Measurements from ENCODE around the gene OR52B6.
"Not testable (repeated sequence)": the region's sequence is repeated elsewhere in the genome, so short reads cannot be mapped to it uniquely, and the experiment has no call there.

Gene OR52B6

DNA sequence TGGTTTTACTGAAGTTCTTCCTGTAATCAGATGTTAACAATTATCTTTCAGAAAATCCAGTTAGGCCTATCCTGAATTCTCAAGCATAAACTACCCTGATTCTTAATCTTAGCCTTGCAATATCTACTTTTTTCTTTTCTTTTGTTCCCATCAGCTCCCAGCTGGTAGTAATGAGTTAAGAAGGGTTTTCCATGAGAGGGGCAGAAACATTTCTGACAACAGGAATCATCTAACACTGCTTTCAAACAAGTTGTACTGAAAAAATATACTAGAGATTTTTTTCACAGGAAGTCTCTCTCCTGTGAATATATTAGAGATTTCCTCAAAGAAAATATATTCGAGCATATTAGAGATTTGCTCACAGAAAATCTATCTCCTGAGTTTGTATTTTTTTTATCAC is 12.5 kb downstream of the OR52B6 start:
- H3K36me3 ChIP-seq (ENCODE audit: insufficient read depth, low read length), result no peaks in the 10 kb centered on the region
- H3K4me3 ChIP-seq (ENCODE audit: low read depth, low read length), result no peak overlapping the region
- H3K79me2 ChIP-seq (ENCODE audit: control insufficient read depth, insufficient read depth, low read length, unreplicated experiment), result peaks cover 6% of the 10 kb centered on the region
- no peaks in the 10 kb centered on the region for H3K27me3 ChIP-seq (ENCODE audit: insufficient read depth, low read length)
- H3K4me1 ChIP-seq (ENCODE audit: control insufficient read depth, insufficient read depth, low read length, unreplicated experiment), result peaks cover 8% of the 10 kb centered on the region
- no peak overlapping the region for H2AFZ ChIP-seq (ENCODE audit: low read length, unreplicated experiment)
- no peak overlapping the region for H3K27ac ChIP-seq (ENCODE audit: low read depth, low read length)

DNA sequence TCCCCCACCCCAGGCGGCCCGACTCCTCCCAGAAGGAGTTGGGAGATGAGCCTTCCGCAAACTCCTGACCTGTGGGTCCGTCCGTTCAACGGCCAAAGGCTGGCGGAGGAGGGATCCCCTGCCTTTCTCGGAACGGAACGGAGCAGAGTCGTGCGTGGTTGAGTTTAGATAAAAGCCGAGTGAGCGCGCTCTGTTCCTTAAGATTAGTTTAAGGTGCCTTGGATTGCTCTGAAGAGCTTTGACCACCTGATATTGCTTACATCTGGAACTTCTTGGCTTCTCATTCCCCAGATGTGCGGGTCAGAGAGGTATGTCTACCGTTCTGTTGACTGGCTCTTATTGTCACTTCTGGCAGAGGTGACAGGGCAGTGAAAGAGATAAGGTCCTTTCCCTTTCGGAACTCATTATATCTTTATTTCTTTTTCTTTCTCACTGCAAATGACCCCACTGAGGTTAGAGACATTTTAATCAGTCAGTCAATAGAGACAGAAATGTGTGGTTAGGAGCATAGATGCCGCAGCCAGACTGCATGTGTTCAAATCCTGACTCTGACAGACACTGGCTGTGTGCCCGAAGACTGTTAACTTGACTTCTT is 16.0 kb downstream of the OR52B6 start, which contains the start of gene TRIM6:
TRIM6 (plus strand) TSS at position 31 of the 595 bp plus-strand sequence; CDS start at position 292, 261 bp downstream.
- Histone ChIP-seq H3K36me3 (ENCODE audit: insufficient read depth, low read length) (no peaks in the 10 kb centered on the region), H3K4me3 (ENCODE audit: low read depth, low read length) (peak within 1 kb of the TSS; percentile 90), H3K27ac (ENCODE audit: low read depth, low read length) (peak within 1 kb of the TSS; percentile 36; the same call in 1 of the 2 replicates), H3K4me1 (ENCODE audit: control insufficient read depth, insufficient read depth, low read length, unreplicated experiment) (peaks cover 25% of the 10 kb centered on the region), H3K27me3 (ENCODE audit: insufficient read depth, low read length) (no peaks in the 10 kb centered on the region), H2AFZ (ENCODE audit: low read length, unreplicated experiment) (peak within 1 kb of the TSS; percentile 95), H3K79me2 (ENCODE audit: control insufficient read depth, insufficient read depth, low read length, unreplicated experiment) (peaks cover 11% of the 10 kb centered on the region)

DNA sequence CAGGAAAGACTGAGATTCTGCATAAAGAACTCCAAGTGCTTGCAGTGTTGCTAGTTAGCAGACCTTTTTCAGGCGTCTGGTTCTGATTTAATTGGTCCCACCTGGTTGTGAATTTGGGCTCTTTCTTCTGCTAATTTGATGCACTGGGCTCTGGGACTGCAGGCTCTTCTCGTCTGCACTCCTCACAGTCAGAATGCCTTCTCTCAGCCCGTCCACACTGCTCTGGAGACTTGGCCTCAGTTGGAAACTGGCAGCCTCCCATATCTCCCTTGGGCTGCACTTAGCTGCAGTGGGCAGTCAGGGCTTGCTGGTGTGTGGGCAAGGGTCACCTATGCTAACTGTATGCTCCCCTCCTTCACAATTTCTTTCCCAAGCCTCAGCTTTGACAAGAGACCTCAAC is 17.3 kb downstream of the OR52B6 start:
- peak overlapping the region; percentile 90 for H3K4me3 ChIP-seq (ENCODE audit: low read depth, low read length)
- no peaks in the 10 kb centered on the region for H3K36me3 ChIP-seq (ENCODE audit: insufficient read depth, low read length)
- no peak overlapping the region for H3K27ac ChIP-seq (ENCODE audit: low read depth, low read length)
- peak overlapping the region; percentile 3 for H2AFZ ChIP-seq (ENCODE audit: low read length, unreplicated experiment)
- peaks cover 11% of the 10 kb centered on the region for H3K79me2 ChIP-seq (ENCODE audit: control insufficient read depth, insufficient read depth, low read length, unreplicated experiment)
- H3K27me3 ChIP-seq (ENCODE audit: insufficient read depth, low read length), result no peaks in the 10 kb centered on the region
- H3K4me1 ChIP-seq (ENCODE audit: control insufficient read depth, insufficient read depth, low read length, unreplicated experiment), result peaks cover 33% of the 10 kb centered on the region

DNA sequence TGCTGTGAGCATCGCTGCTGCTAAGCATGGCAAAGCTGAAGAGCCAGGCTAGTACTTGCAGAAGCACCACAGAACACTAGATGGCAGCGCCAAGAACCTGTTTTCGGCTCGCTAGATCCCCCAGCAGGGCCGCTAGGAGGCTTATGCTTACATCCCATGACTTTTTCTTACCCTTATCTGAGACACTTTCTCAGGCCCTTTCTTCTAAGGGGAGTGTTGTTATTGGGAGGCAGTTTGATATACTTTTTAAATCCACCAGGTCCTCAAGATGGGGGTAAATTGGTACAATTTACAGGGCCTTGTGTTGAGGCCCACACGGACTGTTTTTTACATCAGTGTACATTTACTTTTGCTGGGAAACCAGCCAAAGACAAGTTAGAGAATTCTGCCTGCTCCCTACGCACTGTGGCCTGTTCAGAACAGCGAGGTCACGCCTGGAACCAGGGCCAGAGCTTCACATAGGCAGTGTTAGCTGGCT is 19.7 kb downstream of the OR52B6 start:
- Histone ChIP-seq H3K27ac (ENCODE audit: low read depth, low read length) (no peak overlapping the region), H3K79me2 (ENCODE audit: control insufficient read depth, insufficient read depth, low read length, unreplicated experiment) (peaks cover 11% of the 10 kb centered on the region)

DNA sequence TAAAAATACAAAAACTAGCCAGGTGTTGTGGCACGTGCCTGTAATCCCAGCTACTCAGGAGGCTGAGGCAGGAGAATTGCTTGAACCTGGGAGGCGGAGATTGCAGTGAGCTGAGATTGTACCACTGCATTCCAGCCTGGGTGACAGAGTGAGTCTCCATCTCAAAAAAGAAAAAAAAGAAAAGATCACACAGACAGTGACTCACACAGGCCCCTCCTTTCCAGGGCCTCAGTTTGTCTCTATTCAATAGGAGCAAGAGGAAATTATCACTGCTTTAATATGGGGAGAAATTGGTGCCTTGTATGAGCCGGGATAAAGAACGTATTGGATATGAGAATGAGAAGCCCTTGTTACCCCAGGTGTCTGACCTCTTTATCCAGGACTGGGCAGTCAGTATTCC is 22.1 kb downstream of the OR52B6 start:
- not testable (repeated sequence) for H3K36me3 ChIP-seq (ENCODE audit: insufficient read depth, low read length); H2AFZ ChIP-seq (ENCODE audit: low read length, unreplicated experiment); H3K79me2 ChIP-seq (ENCODE audit: control insufficient read depth, insufficient read depth, low read length, unreplicated experiment); H3K27me3 ChIP-seq (ENCODE audit: insufficient read depth, low read length); H3K4me3 ChIP-seq (ENCODE audit: low read depth, low read length)
- H3K4me1 ChIP-seq (ENCODE audit: control insufficient read depth, insufficient read depth, low read length, unreplicated experiment), result peaks cover 46% of the 10 kb centered on the region
- 0 out of 2 replicates have a peak overlapping the region, but pooled peaks have one; percentile 2 for H3K27ac ChIP-seq (ENCODE audit: low read depth, low read length)

More for the DNA sequence above, 19.7 kb downstream of the OR52B6 start:
- Histone ChIP-seq H3K27me3 (ENCODE audit: insufficient read depth, low read length) (no peaks in the 10 kb centered on the region), H3K36me3 (ENCODE audit: insufficient read depth, low read length) (no peaks in the 10 kb centered on the region), H2AFZ (ENCODE audit: low read length, unreplicated experiment) (no peak overlapping the region), H3K4me3 (ENCODE audit: low read depth, low read length) (no peak overlapping the region), H3K4me1 (ENCODE audit: control insufficient read depth, insufficient read depth, low read length, unreplicated experiment) (peaks cover 38% of the 10 kb centered on the region)

DNA sequence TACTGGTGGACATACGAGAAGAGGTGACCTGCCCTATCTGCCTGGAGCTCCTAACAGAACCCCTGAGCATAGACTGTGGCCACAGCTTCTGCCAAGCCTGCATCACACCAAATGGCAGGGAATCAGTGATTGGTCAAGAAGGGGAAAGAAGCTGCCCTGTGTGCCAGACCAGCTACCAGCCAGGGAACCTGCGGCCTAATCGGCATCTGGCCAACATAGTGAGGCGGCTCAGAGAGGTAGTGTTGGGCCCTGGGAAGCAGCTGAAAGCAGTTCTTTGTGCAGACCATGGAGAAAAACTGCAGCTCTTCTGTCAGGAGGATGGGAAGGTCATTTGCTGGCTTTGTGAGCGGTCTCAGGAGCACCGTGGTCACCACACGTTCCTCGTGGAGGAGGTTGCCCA is 22.6 kb downstream of the OR52B6 start:
- no peak overlapping the region for H3K4me3 ChIP-seq (ENCODE audit: low read depth, low read length)
- 0 out of 2 replicates have a peak overlapping the region, but pooled peaks have one; percentile 2 for H3K27ac ChIP-seq (ENCODE audit: low read depth, low read length)
- H3K27me3 ChIP-seq (ENCODE audit: insufficient read depth, low read length), result no peaks in the 10 kb centered on the region
- H3K79me2 ChIP-seq (ENCODE audit: control insufficient read depth, insufficient read depth, low read length, unreplicated experiment), result peaks cover 6% of the 10 kb centered on the region
- peaks cover 5% of the 10 kb centered on the region; the same call in 1 of the 2 replicates for H3K36me3 ChIP-seq (ENCODE audit: insufficient read depth, low read length)
- no peak overlapping the region for H2AFZ ChIP-seq (ENCODE audit: low read length, unreplicated experiment)
- peaks cover 41% of the 10 kb centered on the region for H3K4me1 ChIP-seq (ENCODE audit: control insufficient read depth, insufficient read depth, low read length, unreplicated experiment)

DNA sequence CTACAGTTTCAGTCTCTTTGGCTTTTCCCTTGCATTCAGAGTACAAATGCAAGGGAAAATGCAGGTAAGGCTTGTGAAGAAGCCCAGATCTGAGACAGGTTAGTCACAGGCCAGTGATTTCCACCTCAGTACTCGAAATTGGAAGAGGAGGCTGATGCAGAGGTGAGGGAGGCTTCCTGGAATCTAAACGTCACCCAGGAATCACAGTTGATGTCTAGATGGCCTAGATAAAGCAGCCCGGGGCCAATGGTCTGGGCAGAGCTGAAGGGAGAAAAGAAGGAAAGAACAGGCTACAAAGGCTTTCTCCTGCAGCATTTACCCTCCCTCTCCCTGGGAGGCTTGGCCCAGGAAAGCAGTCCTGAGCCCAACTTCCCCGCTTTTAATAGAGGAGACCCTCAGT is 24.2 kb downstream of the OR52B6 start:
- H3K4me1 ChIP-seq (ENCODE audit: control insufficient read depth, insufficient read depth, low read length, unreplicated experiment), result peaks cover 32% of the 10 kb centered on the region
- H3K79me2 ChIP-seq (ENCODE audit: control insufficient read depth, insufficient read depth, low read length, unreplicated experiment), result peaks cover 2% of the 10 kb centered on the region
- H3K4me3 ChIP-seq (ENCODE audit: low read depth, low read length), result no peak overlapping the region
- H3K36me3 ChIP-seq (ENCODE audit: insufficient read depth, low read length), result peaks cover 5% of the 10 kb centered on the region; the same call in 1 of the 2 replicates
- H3K27me3 ChIP-seq (ENCODE audit: insufficient read depth, low read length), result no peaks in the 10 kb centered on the region
- no peak overlapping the region for H2AFZ ChIP-seq (ENCODE audit: low read length, unreplicated experiment)
- no peak overlapping the region for H3K27ac ChIP-seq (ENCODE audit: low read depth, low read length)

DNA sequence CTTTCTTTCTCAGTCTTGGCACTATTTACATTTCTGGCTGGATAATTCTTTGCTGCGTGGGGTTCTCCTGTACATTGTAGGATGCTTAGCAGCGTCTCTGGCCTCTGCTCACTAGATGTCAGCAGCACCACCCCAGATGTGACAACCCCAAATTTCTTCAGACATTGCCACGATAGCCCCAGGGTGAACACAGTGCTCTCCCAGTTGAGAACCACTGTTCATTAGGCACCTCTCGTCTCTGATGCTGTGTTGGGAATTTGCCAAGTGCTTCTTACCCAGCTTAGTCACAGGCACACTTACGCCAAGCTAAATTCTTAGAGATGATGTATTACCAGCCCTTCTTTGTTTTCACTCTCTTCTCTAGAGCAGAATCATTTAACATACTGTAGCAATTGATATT is 25.2 kb downstream of the OR52B6 start:
- H3K4me1 ChIP-seq (ENCODE audit: control insufficient read depth, insufficient read depth, low read length, unreplicated experiment), result peaks cover 25% of the 10 kb centered on the region
- H3K27me3 ChIP-seq (ENCODE audit: insufficient read depth, low read length), result no peaks in the 10 kb centered on the region
- H2AFZ ChIP-seq (ENCODE audit: low read length, unreplicated experiment), result no peak overlapping the region
- peaks cover 9% of the 10 kb centered on the region; the same call in 1 of the 2 replicates for H3K36me3 ChIP-seq (ENCODE audit: insufficient read depth, low read length)
- no peak overlapping the region for H3K4me3 ChIP-seq (ENCODE audit: low read depth, low read length)
- no peaks in the 10 kb centered on the region for H3K79me2 ChIP-seq (ENCODE audit: control insufficient read depth, insufficient read depth, low read length, unreplicated experiment)
- peak overlapping the region; percentile 69 for H3K27ac ChIP-seq (ENCODE audit: low read depth, low read length)

DNA sequence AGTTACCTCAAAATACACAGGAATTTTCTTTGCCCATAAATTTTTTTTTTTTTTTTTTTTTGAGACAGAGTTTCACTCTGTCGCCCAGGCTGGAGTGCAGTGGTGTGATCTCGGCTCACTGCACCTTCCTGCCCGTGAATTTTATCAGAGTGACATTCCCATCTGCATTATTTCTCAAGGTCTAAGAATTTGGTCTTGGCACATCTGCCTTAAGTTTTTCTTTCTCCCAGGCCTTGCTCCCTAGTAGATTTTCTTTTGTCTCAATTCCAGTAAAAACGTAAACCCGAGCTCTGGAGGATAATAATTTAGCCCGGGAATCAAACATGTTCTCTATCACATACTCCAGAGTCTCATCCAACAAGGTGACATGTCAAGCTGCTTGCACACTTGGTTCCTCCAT is 28.1 kb downstream of the OR52B6 start:
- no peak overlapping the region for H3K27ac ChIP-seq (ENCODE audit: low read depth, low read length)
- no peaks in the 10 kb centered on the region for H3K27me3 ChIP-seq (ENCODE audit: insufficient read depth, low read length)
- no peak overlapping the region for H2AFZ ChIP-seq (ENCODE audit: low read length, unreplicated experiment)
- no peaks in the 10 kb centered on the region for H3K79me2 ChIP-seq (ENCODE audit: control insufficient read depth, insufficient read depth, low read length, unreplicated experiment)
- peaks cover 15% of the 10 kb centered on the region; the same call in 1 of the 2 replicates for H3K36me3 ChIP-seq (ENCODE audit: insufficient read depth, low read length)
- no peak overlapping the region for H3K4me3 ChIP-seq (ENCODE audit: low read depth, low read length)
- H3K4me1 ChIP-seq (ENCODE audit: control insufficient read depth, insufficient read depth, low read length, unreplicated experiment), result peaks cover 13% of the 10 kb centered on the region

DNA sequence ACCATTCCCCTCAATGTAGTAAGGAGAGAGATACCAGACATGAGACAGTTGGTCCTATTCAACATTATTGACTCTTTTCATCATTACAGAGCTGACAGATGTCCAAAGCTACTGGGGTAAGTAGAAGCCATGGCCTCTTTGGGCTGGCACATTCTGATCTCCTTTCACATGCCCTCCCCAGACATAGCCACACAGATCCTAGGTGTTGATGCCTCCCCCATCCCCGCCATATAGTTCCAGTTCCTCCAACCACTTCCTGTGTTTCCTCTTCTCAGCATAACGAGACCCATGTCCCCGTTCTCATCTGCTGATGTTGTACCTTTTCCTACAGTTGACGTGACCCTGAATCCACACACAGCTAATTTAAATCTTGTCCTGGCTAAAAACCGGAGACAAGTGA is 29.8 kb downstream of the OR52B6 start:
- Histone ChIP-seq H3K4me1 (ENCODE audit: control insufficient read depth, insufficient read depth, low read length, unreplicated experiment) (peaks cover 12% of the 10 kb centered on the region), H3K79me2 (ENCODE audit: control insufficient read depth, insufficient read depth, low read length, unreplicated experiment) (no peaks in the 10 kb centered on the region), H3K27me3 (ENCODE audit: insufficient read depth, low read length) (no peaks in the 10 kb centered on the region), H3K36me3 (ENCODE audit: insufficient read depth, low read length) (peaks cover 15% of the 10 kb centered on the region; the same call in 1 of the 2 replicates), H2AFZ (ENCODE audit: low read length, unreplicated experiment) (no peak overlapping the region), H3K4me3 (ENCODE audit: low read depth, low read length) (no peak overlapping the region), H3K27ac (ENCODE audit: low read depth, low read length) (no peak overlapping the region)

DNA sequence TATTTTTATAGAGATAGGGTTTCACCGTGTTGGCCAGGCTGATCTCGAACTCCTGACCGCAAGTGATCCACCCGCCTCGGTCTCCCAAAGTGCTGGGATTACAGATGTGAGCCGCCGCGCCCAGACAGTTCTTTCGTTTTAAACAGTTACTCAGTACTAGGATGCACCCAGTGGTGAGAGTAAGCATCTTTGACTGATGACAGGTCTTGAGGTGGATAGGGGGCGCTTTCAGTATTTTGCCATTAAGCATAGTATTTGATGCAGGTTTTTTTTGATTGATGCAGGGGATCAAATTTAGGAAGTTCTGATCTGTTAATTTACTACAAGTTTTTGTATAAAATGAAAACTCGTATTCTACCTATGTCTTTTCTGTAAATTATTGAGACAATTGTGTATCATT is 30.9 kb downstream of the OR52B6 start:
- Histone ChIP-seq H3K79me2 (ENCODE audit: control insufficient read depth, insufficient read depth, low read length, unreplicated experiment) (no peaks in the 10 kb centered on the region), H3K36me3 (ENCODE audit: insufficient read depth, low read length) (peaks cover 15% of the 10 kb centered on the region; the same call in 1 of the 2 replicates), H3K4me3 (ENCODE audit: low read depth, low read length) (no peak overlapping the region), H3K4me1 (ENCODE audit: control insufficient read depth, insufficient read depth, low read length, unreplicated experiment) (no peaks in the 10 kb centered on the region), H3K27me3 (ENCODE audit: insufficient read depth, low read length) (no peaks in the 10 kb centered on the region), H2AFZ (ENCODE audit: low read length, unreplicated experiment) (no peak overlapping the region), H3K27ac (ENCODE audit: low read depth, low read length) (no peak overlapping the region)

Data from ACC112 (cell line).